DMS53 treated with DMSO at 0.1 percent for 48 hours (cell line): ENCODE measurements around the gene KBTBD4.
"Not testable (repeated sequence)": the region's sequence is repeated elsewhere in the genome, so short reads cannot be mapped to it uniquely, and the experiment has no call there.

Experiments used
- DNase-seq: peaks from one replicate; lab custom pipeline; 2025; ENCODE audit not compliant: unreplicated experiment; lab: John Stamatoyannopoulos, UW

KBTBD4 gene

DNA sequence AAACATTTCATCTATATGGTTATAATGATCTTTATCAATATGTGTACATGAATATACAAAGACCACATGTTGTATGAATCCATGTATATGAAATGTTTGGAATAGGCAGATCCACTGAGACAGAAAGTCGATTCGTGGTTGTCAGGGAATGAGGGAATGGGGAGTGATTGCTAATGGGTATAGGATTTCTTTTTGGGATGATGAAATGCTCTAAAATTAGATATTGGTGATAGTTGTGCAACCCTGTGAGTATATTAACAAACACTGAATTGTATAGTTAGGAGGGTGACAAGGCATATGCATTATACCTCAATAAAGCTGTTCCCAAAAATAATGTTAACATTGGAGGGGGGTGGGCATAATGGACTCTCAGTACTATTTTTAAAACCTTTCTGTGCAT lies 18.3 kb downstream of the KBTBD4 start:
- DNase-seq: no peak

DNA sequence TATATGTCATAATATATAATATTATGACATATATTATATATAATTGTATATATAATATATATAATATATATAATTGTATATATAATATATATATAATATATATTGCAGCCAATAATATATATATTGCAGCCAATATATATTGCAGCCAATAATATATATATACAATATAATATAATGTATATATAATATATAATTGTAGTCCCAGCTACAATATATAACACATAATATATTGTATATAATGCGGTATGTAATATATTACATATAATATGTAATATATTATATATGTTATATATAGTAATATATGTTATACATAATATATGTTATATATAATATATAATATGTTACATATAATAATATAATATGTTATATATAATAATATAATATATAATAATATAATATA lies 20.1 kb downstream of the KBTBD4 start:
- DNase-seq: no peak

DNA sequence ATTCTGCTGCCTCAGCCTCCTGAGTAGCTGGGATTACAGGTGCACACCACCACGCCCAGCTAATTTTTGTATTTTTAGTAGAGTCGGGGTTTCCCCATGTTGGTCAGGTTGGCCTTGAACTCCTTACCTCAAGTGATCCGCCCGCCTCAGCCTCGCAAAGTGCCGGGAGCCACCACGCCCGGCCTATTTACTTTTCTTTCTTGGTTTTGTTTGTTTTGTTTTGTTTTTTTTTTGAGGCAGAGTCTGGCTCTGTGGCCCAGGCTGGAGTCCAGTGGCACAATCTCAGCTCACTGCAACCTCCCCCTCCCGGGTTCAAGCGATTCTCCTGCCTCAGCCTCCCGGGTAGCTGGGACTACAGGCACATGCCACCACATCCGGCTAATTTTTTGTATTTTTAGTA lies 21.8 kb downstream of the KBTBD4 start:
- not testable (repeated sequence) for DNase-seq

DNA sequence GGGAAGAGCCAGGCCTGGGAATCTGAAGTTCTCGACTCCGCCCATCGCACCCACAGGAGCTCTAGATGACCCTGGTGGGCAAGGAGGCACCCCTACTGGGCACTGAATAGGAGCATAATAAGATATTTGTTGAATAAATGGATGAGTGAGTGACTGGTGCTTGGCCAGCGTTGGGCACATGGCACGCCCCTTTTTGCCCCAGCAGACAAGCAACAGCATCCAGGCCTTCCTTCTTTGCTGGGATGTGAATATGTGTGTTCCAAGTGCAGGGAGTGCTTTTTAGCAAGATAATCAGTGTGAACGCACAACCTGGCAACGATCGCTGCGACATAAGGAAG lies 25.4 kb downstream of the KBTBD4 start:
- peak; percentile 77 for DNase-seq

DNA sequence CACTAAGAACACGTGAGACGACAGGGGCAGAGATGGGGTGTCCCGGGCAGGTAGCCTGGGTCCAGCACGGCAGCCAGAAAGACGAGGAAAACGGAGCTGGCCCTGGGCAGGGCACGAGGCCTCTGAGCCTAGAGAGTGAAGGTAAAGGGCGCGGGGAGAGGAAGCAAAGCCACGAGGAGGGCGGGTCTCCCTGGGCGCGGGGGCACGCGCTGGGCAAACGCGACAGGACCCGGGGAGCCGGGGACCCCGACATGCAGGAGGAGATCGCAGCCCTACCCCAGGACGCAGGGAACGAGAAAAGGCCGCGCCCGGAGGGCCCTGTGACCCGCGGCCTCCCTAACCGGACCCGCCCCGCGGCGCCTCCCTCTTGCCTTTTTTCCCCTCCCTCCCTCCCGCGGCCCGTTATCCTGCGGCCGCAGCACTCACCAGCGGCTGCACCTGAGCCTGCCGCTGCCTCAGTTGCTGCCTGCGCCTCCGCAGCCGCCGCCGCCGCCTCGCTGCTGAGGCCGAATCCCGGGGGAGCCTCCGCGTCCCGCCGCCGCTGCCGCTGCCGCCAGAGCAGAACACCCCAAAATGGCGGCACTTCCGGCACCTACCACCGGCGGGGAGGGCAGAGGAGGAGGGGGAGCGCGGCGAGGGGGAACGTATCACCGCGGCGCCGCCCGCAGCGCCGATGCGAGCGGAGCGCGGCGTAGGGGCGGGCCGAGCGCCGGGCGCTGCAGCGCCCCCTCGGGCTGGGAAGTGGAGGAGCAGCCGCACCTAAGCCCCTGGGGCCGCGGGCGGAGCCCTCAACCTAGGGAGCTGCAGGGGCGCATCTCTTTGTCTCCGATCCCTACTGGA lies 26.0 kb downstream of the KBTBD4 start, which contains the start of gene CELF1:
TSS of gene CELF1 (minus strand) at position 567 of the 840 bp plus-strand sequence. CDS start 53,609 bp downstream, outside the sequence.
- DNase-seq: peak; percentile 77

DNA sequence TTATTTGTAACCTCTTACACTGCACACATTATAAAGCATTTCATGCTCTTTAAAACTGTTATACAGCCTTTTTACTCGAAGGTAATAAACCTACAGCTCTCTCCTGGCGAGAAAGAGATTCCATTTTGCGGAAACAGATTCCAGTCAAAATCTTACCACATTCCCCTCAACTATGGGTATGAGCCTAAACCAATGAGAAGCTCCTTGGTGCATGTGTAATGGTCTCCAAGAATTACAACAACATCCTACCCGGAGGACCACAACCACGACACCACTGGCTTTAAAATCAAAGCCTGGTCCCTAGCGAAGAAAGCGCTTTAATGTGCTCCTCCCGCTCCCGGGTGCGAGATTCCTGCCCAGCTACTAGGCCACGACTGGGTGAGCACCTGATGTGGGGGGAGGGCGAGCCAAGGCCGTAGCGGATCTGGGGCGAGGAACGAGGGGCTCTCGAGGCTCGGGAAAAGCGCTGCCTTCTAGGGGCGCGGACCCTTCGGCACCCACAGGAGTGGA lies 26.7 kb downstream of the KBTBD4 start:
- no peak for DNase-seq

DNA sequence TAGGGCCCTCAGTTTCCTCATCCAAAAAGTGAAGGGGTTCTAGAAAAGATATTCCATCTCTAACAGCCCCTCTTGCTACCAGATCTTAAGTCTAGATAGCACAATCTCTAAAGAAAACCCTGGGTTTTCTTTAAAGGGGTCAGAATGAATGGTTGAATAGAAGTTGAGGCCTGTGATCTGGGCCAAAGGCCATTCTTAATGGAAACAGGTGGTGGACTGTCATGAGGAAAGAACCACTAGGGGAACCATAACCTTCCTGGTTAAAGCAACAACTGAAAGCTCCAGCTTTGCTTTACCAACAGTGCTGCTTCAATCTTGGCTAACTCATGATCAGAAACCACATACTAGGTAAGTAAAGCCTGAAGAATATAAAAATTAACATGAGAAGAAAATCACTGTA lies 27.7 kb downstream of the KBTBD4 start:
- no peak for DNase-seq

DNA sequence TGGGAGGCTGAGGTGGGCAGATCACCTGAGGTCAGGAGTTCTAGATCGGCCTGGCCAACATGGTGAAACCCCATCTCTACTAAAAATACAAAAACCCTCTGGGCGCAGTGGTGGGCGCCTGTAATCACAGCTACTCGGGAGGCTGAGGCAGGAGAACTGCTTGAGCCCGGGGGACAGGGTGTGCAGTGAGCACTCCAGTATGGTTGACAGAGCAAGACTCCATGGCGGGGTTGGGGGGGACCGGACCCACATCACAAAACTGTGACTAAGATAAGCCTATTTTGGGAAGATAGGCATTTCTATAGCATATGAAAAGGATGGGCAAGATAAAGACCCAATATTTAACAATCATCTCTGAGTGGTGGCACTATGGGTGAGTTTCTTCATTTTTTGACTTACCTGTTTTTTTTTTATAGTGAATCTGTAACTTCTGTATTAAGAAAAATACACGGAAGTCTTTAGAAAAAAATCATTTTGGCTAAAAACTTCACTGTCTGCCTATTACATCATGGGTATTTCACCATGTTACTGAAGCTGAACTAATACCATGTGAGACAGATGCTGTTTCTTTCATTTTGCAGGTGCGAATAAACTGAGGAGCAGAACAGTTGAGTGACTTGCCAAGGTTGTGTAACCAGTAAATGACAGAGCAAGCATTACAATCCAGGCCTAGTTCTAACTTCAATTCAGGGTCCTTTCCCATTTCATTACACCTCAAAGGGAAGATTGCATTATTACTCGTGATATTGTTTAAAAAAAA lies 28.3 kb downstream of the KBTBD4 start:
- no peak for DNase-seq

DNA sequence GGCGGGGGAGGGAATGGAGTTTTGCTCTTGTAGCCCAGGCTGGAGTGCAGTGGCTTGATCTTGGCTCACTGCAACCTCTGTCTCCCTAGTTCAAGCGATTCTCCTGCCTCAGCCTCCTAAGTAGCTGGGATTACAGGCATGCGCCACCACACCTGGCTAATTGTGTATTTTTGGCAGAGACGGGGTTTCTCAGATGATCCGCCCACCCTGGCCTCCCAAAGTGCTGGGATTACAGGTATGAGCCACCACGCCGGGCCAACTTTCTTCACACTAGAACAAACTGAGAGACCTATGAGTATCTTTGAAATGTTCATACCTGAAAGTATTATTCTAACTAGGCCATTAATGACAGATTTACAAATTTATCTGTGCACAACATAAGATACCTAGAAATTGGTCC lies 32.5 kb downstream of the KBTBD4 start:
- DNase-seq: not testable (repeated sequence)

DNA sequence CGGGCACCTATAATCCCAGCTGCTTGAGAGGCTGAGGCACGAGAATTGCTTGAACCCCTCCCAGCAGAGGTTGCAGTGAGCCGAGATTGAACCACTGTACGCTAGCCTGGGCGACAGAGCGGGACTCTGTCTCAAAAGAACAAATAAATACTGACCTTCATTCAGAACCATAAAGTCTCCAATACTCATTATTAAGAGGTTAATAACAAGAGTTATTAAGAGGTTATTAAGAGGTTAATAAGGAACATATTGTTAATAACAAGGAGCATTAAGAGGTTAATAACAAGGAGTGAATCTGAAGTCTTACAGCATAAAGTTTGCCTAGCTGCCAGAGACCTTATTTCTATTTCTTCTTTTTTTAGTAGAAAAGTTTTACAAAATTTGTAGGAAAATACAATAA lies 33.5 kb downstream of the KBTBD4 start:
- DNase-seq: no peak

DNA sequence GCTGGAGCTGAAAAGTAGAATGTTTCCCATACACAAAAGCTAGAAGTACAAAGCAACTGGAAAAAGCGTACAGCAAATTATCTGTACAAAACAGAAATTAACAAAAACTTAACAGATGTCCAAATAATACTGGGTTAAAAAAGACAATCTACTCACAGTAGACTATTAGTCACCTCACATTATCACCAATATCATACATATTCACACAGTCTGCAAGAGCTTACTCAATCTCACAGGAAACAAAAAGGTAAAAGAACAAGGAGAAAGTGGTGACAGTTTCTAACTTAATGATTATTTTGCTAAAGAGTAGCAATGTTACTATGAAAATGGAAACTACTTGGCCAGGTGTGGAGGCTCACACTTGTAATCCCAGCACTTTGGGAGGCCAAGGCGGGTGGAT lies 37.7 kb downstream of the KBTBD4 start:
- no peak for DNase-seq

DNA sequence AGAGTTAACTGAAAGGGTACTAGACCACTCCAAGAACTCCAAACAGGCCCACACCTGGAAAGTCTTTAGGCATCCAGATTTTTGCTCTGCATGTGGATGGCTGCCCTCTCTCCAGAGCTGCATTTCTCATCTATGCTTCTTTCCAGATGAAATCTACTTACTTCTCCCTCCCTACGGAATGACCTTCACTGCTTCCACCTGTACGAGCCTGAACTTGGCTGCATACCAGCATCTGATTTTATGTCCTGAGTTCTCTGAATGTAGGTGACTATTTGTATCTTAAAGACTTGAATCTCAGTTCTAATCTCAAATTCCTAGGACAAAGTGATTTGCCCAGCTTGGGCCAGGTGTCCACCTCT lies 39.1 kb downstream of the KBTBD4 start:
- DNase-seq: no peak

DNA sequence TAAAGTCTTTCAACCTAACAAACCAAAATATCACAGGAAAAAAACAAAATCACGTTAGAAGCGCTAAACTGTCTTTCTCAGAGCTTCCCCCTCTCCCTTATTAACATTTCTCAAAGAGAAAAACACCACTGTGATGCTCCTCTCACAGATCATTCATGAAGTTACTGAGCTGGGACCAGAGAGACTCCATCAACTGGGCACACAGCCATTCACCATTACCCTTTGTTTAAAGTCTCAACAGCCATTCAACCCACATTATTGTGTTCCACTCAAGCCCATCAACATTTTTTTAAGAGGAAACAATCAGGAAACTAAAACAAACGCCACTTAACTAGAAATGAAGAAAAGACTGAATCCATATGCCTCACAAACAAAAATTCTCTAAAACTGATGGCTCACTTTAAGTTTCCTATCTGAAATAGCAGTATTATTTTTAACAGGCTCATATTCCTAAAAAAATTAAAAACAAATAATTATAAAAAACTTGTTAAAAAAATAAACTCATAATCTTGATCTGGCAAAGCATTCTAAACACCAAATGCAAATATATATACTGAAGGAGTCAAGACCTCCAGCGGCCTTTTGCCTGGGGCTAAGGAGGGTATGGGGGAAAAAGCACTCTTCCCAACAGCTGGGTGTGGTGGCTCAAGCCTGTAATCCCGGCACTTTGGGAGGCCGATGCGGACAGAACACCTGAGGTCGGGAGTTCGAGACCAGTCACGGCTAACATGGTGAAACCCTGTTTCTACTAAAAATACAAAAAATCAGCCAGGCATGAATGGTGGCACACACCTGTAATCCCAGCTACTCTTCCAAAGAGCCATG lies 39.8 kb downstream of the KBTBD4 start:
- DNase-seq: no peak

DNA sequence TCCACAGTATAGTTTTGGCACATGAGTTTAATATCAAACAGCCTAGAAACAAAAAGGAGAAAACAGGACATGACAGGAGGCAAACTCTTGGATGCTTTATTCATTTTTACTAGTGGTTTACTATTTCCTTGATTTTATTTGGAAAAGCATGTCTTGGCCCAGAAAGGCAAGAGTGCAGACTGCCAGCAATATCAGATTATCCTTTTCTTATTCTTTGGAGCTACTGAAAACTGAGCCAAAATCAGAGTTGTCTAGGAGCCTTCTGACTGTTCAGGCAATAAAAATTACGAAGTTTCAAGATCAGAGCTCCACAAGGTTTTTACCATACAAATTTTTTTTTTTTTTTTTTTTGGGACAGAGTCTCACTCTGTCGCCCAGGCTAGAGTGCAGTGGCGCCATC lies 41.9 kb downstream of the KBTBD4 start:
- DNase-seq: no peak

DNA sequence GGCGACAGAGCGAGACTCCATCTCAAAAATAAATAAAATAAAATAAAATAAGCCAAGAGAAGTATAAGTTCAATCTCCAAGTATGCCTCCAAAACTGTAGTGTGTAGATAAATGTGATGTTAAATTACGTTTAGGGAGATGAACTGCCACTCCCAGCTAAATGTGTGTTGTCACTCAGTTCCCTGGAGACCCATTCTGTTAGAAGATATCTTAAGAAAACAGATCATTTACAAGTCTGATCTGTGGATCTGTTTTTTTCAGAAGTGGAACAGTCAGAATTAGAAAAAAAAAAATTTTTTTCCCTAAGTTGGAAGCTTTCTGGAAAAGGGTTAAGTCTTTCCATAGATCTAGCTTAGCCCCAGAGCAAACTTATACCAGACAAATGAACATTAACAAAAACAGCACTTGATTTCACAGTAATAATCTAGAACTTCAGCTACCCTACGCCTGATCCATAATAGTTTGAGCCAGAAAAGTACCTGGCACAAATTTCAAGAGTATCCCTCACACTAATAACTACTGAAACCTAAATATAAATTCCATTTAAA lies 44.0 kb downstream of the KBTBD4 start:
- DNase-seq: no peak

DNA sequence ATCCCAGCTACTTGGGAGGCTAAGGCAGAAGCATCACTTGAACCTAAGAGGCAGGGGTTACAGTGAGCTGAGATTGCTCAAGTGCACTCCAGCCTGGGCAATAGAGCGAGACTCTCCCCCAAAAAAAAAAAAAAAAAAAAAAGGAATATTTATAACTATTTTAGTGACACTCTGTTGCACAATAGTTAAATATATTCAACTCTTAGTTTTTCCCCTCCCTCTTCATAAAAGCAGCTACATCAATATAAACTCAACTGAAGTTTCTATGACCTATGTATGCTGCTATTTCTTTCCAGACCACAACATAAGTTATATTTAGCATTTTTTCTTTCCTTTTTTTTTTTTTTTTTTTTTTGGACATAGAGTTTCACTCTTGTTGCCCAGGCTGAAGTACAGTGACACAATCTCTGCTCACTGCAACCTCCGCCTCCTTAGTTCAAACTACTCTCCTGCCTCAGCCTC lies 45.0 kb downstream of the KBTBD4 start:
- no peak for DNase-seq

DNA sequence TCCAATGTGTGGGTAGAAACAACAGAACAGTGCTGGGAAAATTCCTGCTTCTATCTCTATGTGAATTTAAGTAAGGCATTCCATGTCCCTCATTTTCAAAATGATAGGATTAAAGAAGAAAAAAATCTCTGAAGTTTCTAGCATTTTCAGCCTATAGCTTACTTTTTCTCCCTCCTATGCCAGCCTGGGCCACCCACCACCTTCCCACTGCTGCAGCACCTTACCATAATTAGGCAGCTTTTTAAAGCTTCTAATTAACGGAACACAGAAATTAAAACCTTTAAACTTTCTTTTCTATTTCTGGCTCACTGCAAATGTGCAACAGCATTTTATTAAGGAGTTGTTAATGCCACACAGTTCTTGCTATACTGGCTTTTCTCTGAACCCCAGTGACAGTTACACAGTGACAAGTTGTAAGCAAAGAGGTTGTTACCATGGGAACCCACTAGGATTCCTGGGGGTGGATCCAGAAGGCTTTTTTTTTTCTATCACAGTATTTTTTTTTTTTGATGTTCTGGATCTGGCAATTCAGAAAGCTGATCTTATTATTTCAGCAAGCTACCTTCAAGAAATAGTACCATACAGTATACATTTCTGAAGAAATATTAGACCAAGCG lies 46.1 kb downstream of the KBTBD4 start:
- DNase-seq: no peak

DNA sequence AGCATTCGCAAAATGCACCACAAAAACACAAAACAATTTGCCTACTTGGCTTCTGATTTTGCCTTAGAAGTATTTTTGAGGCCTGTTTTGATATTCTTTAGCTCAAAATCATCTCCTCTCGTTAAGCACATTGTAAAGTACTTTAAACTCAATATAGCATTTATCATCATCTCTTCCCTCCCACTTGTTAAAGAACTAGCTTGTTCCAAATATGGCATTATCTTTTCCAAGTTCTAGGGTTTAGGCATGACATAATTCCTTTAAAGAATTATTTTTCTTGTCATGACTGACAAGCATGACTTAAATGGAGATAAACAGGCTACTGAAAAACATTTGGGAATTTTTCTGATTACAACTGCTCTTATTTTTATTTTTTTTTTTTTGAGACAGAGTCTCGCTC lies 47.1 kb downstream of the KBTBD4 start:
- DNase-seq: no peak

DNA sequence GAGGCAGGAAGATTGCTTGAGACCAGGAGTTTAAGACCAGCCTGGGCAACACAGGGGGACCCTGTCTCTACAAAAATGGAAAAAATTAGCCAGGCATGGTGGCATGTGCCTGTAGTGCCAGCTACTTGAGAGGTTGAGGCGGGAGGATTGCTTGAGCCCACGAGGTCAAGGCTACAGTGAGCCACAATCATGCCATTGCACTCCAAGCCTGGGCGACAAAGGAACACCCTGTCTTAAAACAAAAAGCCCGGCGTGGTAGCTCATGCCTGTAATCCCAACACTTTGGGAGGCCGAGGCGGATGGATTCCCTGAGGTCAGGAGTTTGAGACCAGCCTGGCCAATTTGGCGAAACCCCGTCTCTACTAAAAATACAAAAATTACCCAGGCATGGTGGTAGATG lies 48.0 kb downstream of the KBTBD4 start:
- not testable (repeated sequence) for DNase-seq

DNA sequence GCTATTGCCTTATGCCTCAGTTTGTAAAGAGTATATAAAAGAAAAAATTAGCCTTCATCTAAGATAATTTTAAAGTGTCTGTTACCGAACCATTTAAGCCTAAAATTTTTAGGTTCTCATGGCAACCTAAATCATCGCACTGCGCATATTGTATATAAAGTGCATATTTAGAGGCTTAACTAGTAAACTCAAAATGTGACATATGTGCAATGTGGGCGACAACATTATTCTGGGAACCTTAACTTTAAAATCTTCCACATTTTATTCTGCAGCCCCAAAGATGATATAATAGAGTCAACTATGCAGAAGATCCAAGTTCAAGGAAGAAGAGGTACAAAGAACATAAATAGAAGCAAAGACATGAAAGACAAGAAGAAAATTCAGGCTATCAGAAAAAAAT lies 48.8 kb downstream of the KBTBD4 start:
- DNase-seq: no peak

DNA sequence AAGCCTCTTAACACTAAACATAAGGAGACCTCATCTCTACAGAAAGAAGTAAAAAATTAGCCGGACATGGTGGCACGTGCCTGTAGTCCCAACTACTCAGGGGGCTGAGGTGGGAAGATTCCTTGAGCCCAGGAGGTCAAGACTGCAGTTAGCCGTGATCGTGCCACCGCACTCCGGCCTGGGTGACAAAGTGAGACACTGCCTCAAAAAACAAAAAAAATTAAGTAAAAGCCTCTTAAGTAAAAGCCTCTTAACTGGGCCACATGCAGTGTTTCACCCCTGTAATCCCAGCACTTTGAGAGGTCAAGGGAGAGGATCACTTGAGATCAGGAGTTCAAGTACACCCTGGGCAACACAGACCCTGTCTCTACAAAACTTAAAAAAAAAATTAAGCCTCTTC lies 51.6 kb downstream of the KBTBD4 start:
- no peak for DNase-seq
